ENCODE data around the gene SLC29A1. TPM values are rescaled to one million over a fixed set of nuclear protein-coding genes. Genes with fewer than 3 reads are reported as not detected.

Gene SLC29A1
- total RNA-seq, 2 donors from 2014 or later, result 25.1 to 95.6 TPM

Other genes starting within 250 kb of the SLC29A1 start
- gene MRPL14, start 96.1 kb upstream of the SLC29A1 start, total RNA-seq, result 10 to 100 TPM; 36.5 to 49.9 TPM
- gene TMEM63B, start 96.0 kb upstream of the SLC29A1 start, total RNA-seq, result 10 to 100 TPM; 21.2 to 22.2 TPM
- gene CAPN11, start 64.8 kb upstream of the SLC29A1 start, total RNA-seq, result not detected
- not detected for gene MYMX, start 6.7 kb upstream of the SLC29A1 start, total RNA-seq
- 1,000 to 10,000 TPM; 1,035 to 1,696 TPM for gene HSP90AB1, start 23.5 kb downstream of the SLC29A1 start, total RNA-seq
- 10 to 100 TPM; 34.6 to 39.4 TPM for gene SLC35B2, start 33.9 kb downstream of the SLC29A1 start, total RNA-seq
- gene NFKBIE, start 42.0 kb downstream of the SLC29A1 start, total RNA-seq, result 10 to 100 TPM; 24.1 to 26.1 TPM
- gene TMEM151B, start 46.9 kb downstream of the SLC29A1 start, total RNA-seq, result not detected
- gene AARS2, start 89.8 kb downstream of the SLC29A1 start, total RNA-seq, result 10 to 100 TPM; 19.3 to 32.6 TPM
- not detected for gene SPATS1, start 119.1 kb downstream of the SLC29A1 start, total RNA-seq
- gene CDC5L, start 164.1 kb downstream of the SLC29A1 start, total RNA-seq, result 10 to 100 TPM; 21.6 to 22.6 TPM